ENCODE data around the gene SAMHD1. TPM values are rescaled to one million over a fixed set of nuclear protein-coding genes. Genes with fewer than 3 reads are reported as not detected.
A peak's percentile ranks its signal among the peaks of the same experiment; 100 is the strongest.

Gene SAMHD1
- total and polyA plus RNA-seq, 2 of the 13 experiments (the other 11 are each of a cell fraction or from before 2014, with no cell fraction given) = 16.9 to 43.5 TPM

- no peaks in the 10 kb centered on the region for H3K36me3 ChIP-seq (replicated peaks in 1 of 2; ENCODE audit: control insufficient read depth in 1 of 2, insufficient read depth in 2 of 2, low read length in 2 of 2)
- H3K9ac ChIP-seq (ENCODE audit: insufficient read depth, low read depth, low read length) = no peak overlapping the region
- no peak overlapping the region for H3K27ac ChIP-seq (ENCODE audit: extremely low read length, insufficient read depth, low read length)
- H3K27me3 ChIP-seq (ENCODE audit: control insufficient read depth in 1 of 2, insufficient read depth in 2 of 2, low read length in 2 of 2) = no peaks in the 10 kb centered on the region
- no peak overlapping the region for H2AFZ ChIP-seq (ENCODE audit: low read length)
- peak overlapping the region in 1 of 3 experiments; percentile 64; a peak in 1 of 6 replicates for H3K4me3 ChIP-seq (replicated peaks in 1 of 3; ENCODE audit: insufficient read depth in 1 of 3, low read depth in 2 of 3, low read length in 3 of 3)
- 0% methylated on average over 5 of the region's 5 CpGs for WGBS (ENCODE audit: low lambda C conversion rate)
- POLR2A ChIA-PET = interaction anchor here (1.0 to 3.3 kb wide), 7 partner anchors 10 to 104 kb away, joined by 3 to 39 read pairs (median 10); partner anchors contain the start of gene DSN1
- intact Hi-C loops (cut with micrococcal nuclease; ENCODE audit: unreplicated experiment) = loop anchor here (1.0 to 5.0 kb wide), 3 partner anchors 11 to 36 kb away; no protein-coding TSS in a partner anchor
- ATAC-seq = no peak
- CTCF ChIA-PET (ENCODE audit: low intra/inter-chr PET ratio, low total read pairs) = no interaction called here
- no TSS peak for BruUV-seq (replicated peaks)
- H3K4me1 ChIP-seq (ENCODE audit: insufficient read depth, low read length) = peaks cover 63% of the 10 kb centered on the region
- in situ Hi-C loops (cut with HindIII; ENCODE audit: extremely low pct_ligation_motif_present, low pct_unique_long_range_greater_than_20kb) = no loop called here
- peak overlapping the region; percentile 93 for H3K4me2 ChIP-seq (ENCODE audit: low read depth, low read length)
- no peaks in the 10 kb centered on the region for H3K9me3 ChIP-seq (ENCODE audit: low read length)
- H4K20me1 ChIP-seq (ENCODE audit: insufficient read depth, low read length) = no peaks in the 10 kb centered on the region
- no peaks in the 10 kb centered on the region for H3K79me2 ChIP-seq (ENCODE audit: insufficient read depth, low read length)
- no peak for DNase-seq (ENCODE audit: low spot score)
- FAIRE-seq = no peak
- TF ChIP-seq ZNF788 (CRISPR knock-in tag; IDR thresholded peaks at IDR 0.05; ENCODE audit: borderline replicate concordance) (0 out of 2 replicates have a peak, but pooled peaks have one; percentile 30), ZIK1 (CRISPR knock-in tag; IDR thresholded peaks at IDR 0.05; ENCODE audit: borderline replicate concordance, low read depth) (no peak), KLF6 (CRISPR knock-in tag; IDR thresholded peaks at IDR 0.05) (no peak), GLI4 (CRISPR knock-in tag; IDR thresholded peaks at IDR 0.05; ENCODE audit: borderline replicate concordance) (0 out of 2 replicates have a peak, but pooled peaks have one; percentile 51), ARID4A (CRISPR knock-in tag; IDR thresholded peaks at IDR 0.05; ENCODE audit: borderline replicate concordance) (peak; percentile 48), NCOA1 (CRISPR knock-in tag; IDR thresholded peaks at IDR 0.05) (0 out of 2 replicates have a peak, but pooled peaks have one; percentile 66), UBTF (CRISPR knock-in tag; IDR thresholded peaks at IDR 0.05) (0 out of 2 replicates have a peak, but pooled peaks have one; percentile 2), TBX2 (CRISPR knock-in tag; IDR thresholded peaks at IDR 0.05; ENCODE audit: borderline replicate concordance) (0 out of 2 replicates have a peak, but pooled peaks have one; percentile 17), ZNF44 (CRISPR knock-in tag; IDR thresholded peaks at IDR 0.05) (0 out of 2 replicates have a peak, but pooled peaks have one; percentile 8), TFDP1 (CRISPR knock-in tag; IDR thresholded peaks at IDR 0.05; ENCODE audit: borderline replicate concordance) (no peak), ZBTB7B (CRISPR knock-in tag; IDR thresholded peaks at IDR 0.05) (0 out of 2 replicates have a peak, but pooled peaks have one; percentile 20), MTERF4 (CRISPR knock-in tag; IDR thresholded peaks at IDR 0.05) (no peak), HNRNPL (IDR thresholded peaks at IDR 0.05; ENCODE audit: low read depth, low read length) (0 out of 2 replicates have a peak, but pooled peaks have one; percentile 58), ZNF772 (CRISPR knock-in tag; IDR thresholded peaks at IDR 0.05) (no peak), ZBTB1 (CRISPR knock-in tag; IDR thresholded peaks at IDR 0.05; ENCODE audit: borderline replicate concordance) (no peak), SP2 (CRISPR knock-in tag; IDR thresholded peaks at IDR 0.05) (0 out of 2 replicates have a peak, but pooled peaks have one; percentile 11)
These were observed 78.7 kb downstream of the SAMHD1 start for GRCh38 chr20:36872852-36873251.
